GM12878 (cell line): ENCODE measurements around the gene TM6SF1. TPM values are rescaled to one million over a fixed set of nuclear protein-coding genes. Genes with fewer than 3 reads are reported as not detected.

Experiments
- ATAC-seq: fragments of 200-7000 bp; cut with Tn5 transposase; 3 replicates; pipeline ENCODE4 v1.9.1; 2020; ENCODE audit warnings: mild to moderate bottlenecking, moderate library complexity
- BruUV-seq: library from RNA; stranded (reverse); fragments of 400-500 nt; replicated peaks from 2 replicates; lab custom pipeline; 2021; lab: Mats Ljungman, UMichigan
- CTCF ChIA-PET: fragments of 300-600 bp; sonication (Branson Sonifier 250); formaldehyde crosslinking; extraction: SDS; loops from one replicate; lab custom pipeline; 2021; ENCODE audit warnings: inconsistent platforms; lab: Yijun Ruan, JAX
- POLR2A ChIA-PET: fragments of 350-600 bp; formaldehyde crosslinking; extraction: SDS; loops from one replicate; lab custom pipeline; 2021; ENCODE audit warnings: inconsistent platforms; lab: Charles Lee
- RAD21 ChIA-PET: fragments of 300-600 bp; sonication (Branson Sonifier 250); formaldehyde crosslinking; loops from one replicate; lab custom pipeline; 2023; ENCODE audit warnings: antibody characterized with exemption; ENCODE audit not compliant: unreplicated experiment; lab: Charles Lee
- SMC1A ChIA-PET: fragments of 300-600 bp; sonication (Branson Sonifier 250); formaldehyde crosslinking; loops from one replicate; lab custom pipeline; 2023; ENCODE audit not compliant: unreplicated experiment, uncharacterized antibody; lab: Charles Lee
- DNase-seq: peaks from one replicate; pipeline ENCODE4 v3.0.0-alpha.2; 2011; ENCODE audit warnings: low read depth, low spot score
- FAIRE-seq: peaks from 3 replicates; lab custom pipeline; 2011; peaks lifted over from hg19 to GRCh38; lab: Jason Lieb, UNC
- H2AFZ ChIP-seq: 2 replicates; pipeline ENCODE4 v1.6.0; 2011; ENCODE audit warnings: low read depth, low read length, control low read depth; ENCODE audit not compliant: control insufficient read depth
- H3K27ac ChIP-seq: 2 replicates; pipeline ENCODE4 v1.5.1; 2011; ENCODE audit warnings: control low read depth; ENCODE audit not compliant: control insufficient read depth, insufficient read depth
- H3K27me3 ChIP-seq, 2 experiments: replicated peaks in 1 of 2; 2 replicates each; pipeline versions ENCODE4 v1.6.0 to v1.6.1; 2011; ENCODE audit warnings: low read length in 1 of 2; ENCODE audit not compliant: control insufficient read depth in 2 of 2, insufficient read depth in 2 of 2
- H3K36me3 ChIP-seq, 2 experiments: 2 replicates each; pipeline ENCODE4 v1.5.1; 2011; ENCODE audit warnings: low read length in 1 of 2; ENCODE audit not compliant: control insufficient read depth in 2 of 2, insufficient read depth in 2 of 2
- H3K4me1 ChIP-seq: 2 replicates; pipeline ENCODE4 v1.6.1; 2011; ENCODE audit warnings: mild to moderate bottlenecking, low read length, moderate library complexity, mixed read lengths; ENCODE audit not compliant: control insufficient read depth, insufficient read depth
- H3K4me2 ChIP-seq: 2 replicates; pipeline ENCODE4 v1.6.0; 2011; ENCODE audit warnings: control low read depth; ENCODE audit not compliant: control insufficient read depth, insufficient read depth
- H3K4me3 ChIP-seq: fragments of 200-600 bp; sonication (generic); 2 replicates; pipeline ENCODE4 v1.5.1; 2016
- H3K79me2 ChIP-seq: 2 replicates; pipeline ENCODE4 v1.6.0; 2011; ENCODE audit warnings: low read length; ENCODE audit not compliant: control insufficient read depth, insufficient read depth
- H3K9ac ChIP-seq: 2 replicates; pipeline ENCODE4 v1.8.0; 2011; ENCODE audit warnings: low read length, control low read depth, mixed read lengths; ENCODE audit not compliant: control insufficient read depth, insufficient read depth
- H3K9me3 ChIP-seq: replicated peaks from 3 replicates; pipeline ENCODE4 v1.5.1; 2011; ENCODE audit warnings: mild to moderate bottlenecking, low read length; ENCODE audit not compliant: control insufficient read depth, insufficient read depth
- H4K20me1 ChIP-seq: 2 replicates; pipeline ENCODE4 v1.6.0; 2011; ENCODE audit not compliant: control insufficient read depth, insufficient read depth
- ATF7 ChIP-seq: fragments of 450-650 bp; IDR thresholded peaks from 2 replicates; pipeline ENCODE4 v1.6.1; 2016; ENCODE audit warnings: low read depth, mild to moderate bottlenecking
- EGR1 ChIP-seq, 2 experiments: IDR thresholded peaks; 1 replicate in 1 of 2; 2 replicates in 1 of 2; pipeline ENCODE4 v1.6.1; 2011 to 2012; ENCODE audit warnings: low read depth in 2 of 2, low read length in 2 of 2, borderline replicate concordance in 1 of 2, mild to moderate bottlenecking in 1 of 2, moderate library complexity in 1 of 2
- FOXM1 ChIP-seq: IDR thresholded peaks from 2 replicates; pipeline ENCODE4 v1.6.1; 2012; ENCODE audit warnings: low read depth, mild to moderate bottlenecking, inconsistent platforms, low read length, moderate library complexity
- HDAC2 ChIP-seq: fragments of 200-600 bp; sonication (generic); IDR thresholded peaks from 2 replicates; pipeline ENCODE4 v1.6.1; 2017
- IRF3 ChIP-seq: fragments of 450-650 bp; IDR thresholded peaks from 2 replicates; pipeline ENCODE4 v1.6.1; 2014; ENCODE audit warnings: mild to moderate bottlenecking
- IRF4 ChIP-seq: IDR thresholded peaks from 2 replicates; pipeline ENCODE4 v1.6.1; 2011; ENCODE audit warnings: low read depth, low read length
- MTA2 ChIP-seq: fragments of 450-650 bp; IDR thresholded peaks from 2 replicates; pipeline ENCODE4 v1.6.1; 2016; ENCODE audit warnings: low read depth, mild to moderate bottlenecking, moderate library complexity
- MTA3 ChIP-seq: IDR thresholded peaks from 2 replicates; pipeline ENCODE4 v1.6.1; 2012; ENCODE audit warnings: low read length, inconsistent platforms, borderline replicate concordance
- NR2C1 ChIP-seq: fragments of 450-650 bp; IDR thresholded peaks from 2 replicates; pipeline ENCODE4 v1.6.1; 2017; ENCODE audit warnings: antibody characterized with exemption, mild to moderate bottlenecking, moderate library complexity
- NR2F1 ChIP-seq: fragments of 450-650 bp; conservative IDR thresholded peaks from 2 replicates; pipeline ENCODE4 v1.6.1; 2017; ENCODE audit warnings: mild to moderate bottlenecking
- PML ChIP-seq: IDR thresholded peaks from 2 replicates; pipeline ENCODE4 v1.6.1; 2012; ENCODE audit warnings: low read length, inconsistent platforms
- RCOR1 ChIP-seq: conservative IDR thresholded peaks from 2 replicates; pipeline ENCODE4 v1.6.1; 2012; ENCODE audit warnings: low read depth, low read length, improper control_type of control experiment
- RELB ChIP-seq: fragments of 450-650 bp; IDR thresholded peaks from 2 replicates; pipeline ENCODE4 v1.6.1; 2017; ENCODE audit warnings: low read depth, mild to moderate bottlenecking, moderate library complexity
- RUNX3 ChIP-seq: IDR thresholded peaks from 2 replicates; pipeline ENCODE4 v1.6.1; 2012; ENCODE audit warnings: low read length, inconsistent platforms
- SMC3 ChIP-seq: IDR thresholded peaks from 2 replicates; pipeline ENCODE4 v1.6.1; 2011; ENCODE audit warnings: low read length, improper control_type of control experiment, borderline replicate concordance
- TBL1XR1 ChIP-seq: IDR thresholded peaks from 2 replicates; pipeline ENCODE4 v1.6.1; 2012; ENCODE audit warnings: low read depth, low read length, improper control_type of control experiment
- WGBS: methylation state at CpG from one replicate; pipeline ENCODE4 v1.1.6; 2016; ENCODE audit warnings: low lambda C conversion rate; ENCODE audit not compliant: insufficient replicate concordance, insufficient coverage; ENCODE audit errors: missing lambda C conversion rate; 5-methylcytosine and 5-hydroxymethylcytosine counted together
- in situ Hi-C: fragments of 300-500 bp; cut with MboI; formaldehyde crosslinking; loops from 9 replicates; pipeline ENCODE4 v1.14.3; 2018; ENCODE audit warnings: mixed read lengths
- intact Hi-C: fragments of 100-400 bp; cut with micrococcal nuclease; formaldehyde crosslinking; loops from one replicate; pipeline ENCODE4 v1.14.2; 2022; ENCODE audit not compliant: unreplicated experiment
- polyA plus RNA-seq, 11 experiments: library from polyadenylated mRNA; depleted of rRNA in 4 of 11; unstranded in 6 of 11; stranded (reverse) in 5 of 11; fragments of >200 nt; fragmentation: Nextera tagmentation in 4 of 11; fragmentation: Illumina TruSeq in 1 of 11; extraction: Ambion mirVana in 4 of 11; extraction: Trizol in 1 of 11; gene quantifications; 1 replicate in 1 of 11; 2 replicates in 10 of 11; pipeline versions ENCODE4 v1.2.1 to v1.2.3, GENCODE V29; 2011 to 2016; ENCODE audit warnings: inconsistent platforms in 2 of 11, missing spikeins in 2 of 11, low read depth in 1 of 11
- total RNA-seq, 4 experiments: library from RNA; depleted of rRNA in 3 of 4; stranded (reverse); fragments of >200 nt in 3 of 4; fragmentation: Illumina TruSeq in 1 of 4; extraction: Trizol in 1 of 4; gene quantifications; 2 replicates each; pipeline versions ENCODE4 v1.2.1 to v1.2.3, GENCODE V29; 2013 to 2021

Gene TM6SF1
- total and polyA plus RNA-seq, 10 of the 15 experiments (the other 5 are each of a cell fraction or from before 2014, with no cell fraction given): 0.56 to 2.7 (median 1.2) TPM

GRCh38 chr15:83163032-83163431 is 55.6 kb downstream of the TM6SF1 start:
- ChIA-PET RAD21 (interaction anchor here (1.0 kb wide), 1 partner anchor 43 kb away, joined by 3 read pairs; no protein-coding TSS in a partner anchor), POLR2A (interaction anchor here (0.6 kb wide), 1 partner anchor 366 kb away, joined by 5 read pairs; no protein-coding TSS in a partner anchor), CTCF (interaction anchor here (0.7 to 3.1 kb wide), 4 partner anchors 20 to 152 kb away, joined by 3 to 11 read pairs (median 5); partner anchors contain the start of gene C15orf40), SMC1A (interaction anchor here (1.5 kb wide), 1 partner anchor 12 kb away, joined by 4 read pairs; no protein-coding TSS in a partner anchor)
- no peak for FAIRE-seq
- no TSS peak for BruUV-seq
- Histone ChIP-seq H3K4me1 (no peaks in the 10 kb centered on the region), H3K27me3 (no peaks in the 10 kb centered on the region), H3K4me3 (no peak overlapping the region), H3K79me2 (peaks cover 27% of the 10 kb centered on the region), H4K20me1 (no peaks in the 10 kb centered on the region), H3K9ac (no peak overlapping the region), H3K9me3 (no peaks in the 10 kb centered on the region; the same call in 2 of the 3 replicates), H2AFZ (no peak overlapping the region)
- WGBS: 73% methylated on average over 4 of the region's 4 CpGs
- in situ Hi-C loops (loop anchor here (5.0 kb wide), 1 partner anchor 51 kb away; no protein-coding TSS in a partner anchor), intact Hi-C loops (no loop called here)
- ATAC-seq: no peak
- DNase-seq: no peak
- TF ChIP-seq MTA2 (no peak), HDAC2 (no peak), EGR1 (IDR thresholded peaks at IDR 0.05; ENCODE audit: borderline replicate concordance in 1 of 2, low read depth in 2 of 2, low read length in 2 of 2) (no peak), RCOR1 (no peak)
- TF ChIP-seq, all 136 proteins: peak for 0
- Histone ChIP-seq H3K27ac (no peak overlapping the region), H3K36me3 (peaks cover 0 to 2% of the 10 kb centered on the region in 2 experiments; a peak in 1 of 4 replicates), H3K4me2 (no peak overlapping the region)

GRCh38 chr15:83164111-83164770 is 56.8 kb downstream of the TM6SF1 start:
- no TSS peak for BruUV-seq
- ChIA-PET POLR2A (no interaction called here), SMC1A (interaction anchor here (1.3 kb wide), 1 partner anchor 34 kb away, joined by 5 read pairs; no protein-coding TSS in a partner anchor), CTCF (no interaction called here), RAD21 (no interaction called here)
- H3K9ac ChIP-seq: no peak overlapping the region
- H3K4me1 ChIP-seq: no peaks in the 10 kb centered on the region
- H3K4me3 ChIP-seq: no peak overlapping the region
- ATAC-seq: no peak
- no peak overlapping the region for H2AFZ ChIP-seq
- no CpG with 5 or more reads among the region's 1 CpG for WGBS
- intact Hi-C loops: no loop called here
- H3K27me3 ChIP-seq: no peaks in the 10 kb centered on the region
- in situ Hi-C loops: loop anchor here (5.0 kb wide), 1 partner anchor 52 kb away; no protein-coding TSS in a partner anchor
- H3K27ac ChIP-seq: no peak overlapping the region
- no peaks in the 10 kb centered on the region; the same call in 2 of the 3 replicates for H3K9me3 ChIP-seq
- H4K20me1 ChIP-seq: no peaks in the 10 kb centered on the region
- no peak overlapping the region for H3K4me2 ChIP-seq
- DNase-seq: no peak
- no peak for FAIRE-seq
- peaks cover 0 to 2% of the 10 kb centered on the region in 2 experiments; a peak in 1 of 4 replicates for H3K36me3 ChIP-seq
- peaks cover 35% of the 10 kb centered on the region for H3K79me2 ChIP-seq
- TF ChIP-seq MTA3 (no peak), IRF3 (no peak), TBL1XR1 (no peak), ATF7 (no peak), SMC3 (no peak), NR2C1 (no peak), RELB (no peak), IRF4 (no peak), NR2F1 (no peak), FOXM1 (no peak), RUNX3 (no peak), PML (no peak)
